A673 (cell line): ENCODE data around the gene CHRNB1.

Experiments used
- CTCF ChIP-seq: fragments of 300-800, 200-600 bp; sonication (generic); conservative IDR thresholded peaks from 2 replicates; pipeline ENCODE4 v1.5.1; 2017; ENCODE audit warnings: low read depth, mild to moderate bottlenecking, antibody characterized with exemption, low read length, moderate library complexity, mixed read lengths
- EZH2 ChIP-seq: fragments of 200-600 bp; sonication (generic); IDR thresholded peaks from 2 replicates; pipeline ENCODE4 v1.6.1; 2017; ENCODE audit warnings: borderline replicate concordance, low read depth, mild to moderate bottlenecking, mixed read lengths, antibody characterized with exemption, low read length; ENCODE audit not compliant: poor library complexity, severe bottlenecking

GRCh38 chr17:7415784-7416183 lies 29.1 kb upstream of the CHRNB1 start:
- TF ChIP-seq CTCF (no peak), EZH2 (no peak)
